Karpas-422 (cell line): ENCODE measurements around the gene GABRA5. TPM values are rescaled to one million over a fixed set of nuclear protein-coding genes. Genes with fewer than 3 reads are reported as not detected.
"Not testable (repeated sequence)": the region's sequence is repeated elsewhere in the genome, so short reads cannot be mapped to it uniquely, and the experiment has no call there.

Source experiments
- DNase-seq: peaks from one replicate; pipeline ENCODE4 v3.0.0-alpha.2; 2015
- H2AFZ ChIP-seq: fragments of 200-600 bp; sonication (generic); 2 replicates; pipeline ENCODE4 v1.6.1; 2014; ENCODE audit warnings: antibody characterized with exemption, low read length, mixed read lengths
- H3K27ac ChIP-seq: fragments of 200-600 bp; sonication (generic); 2 replicates; pipeline ENCODE4 v1.5.1; 2014; ENCODE audit warnings: mild to moderate bottlenecking, low read length, moderate library complexity
- H3K27me3 ChIP-seq: fragments of 200-600 bp; sonication (generic); 2 replicates; pipeline ENCODE4 v1.6.1; 2014; ENCODE audit warnings: low read length, mixed read lengths
- H3K36me3 ChIP-seq: fragments of 200-600 bp; sonication (generic); 2 replicates; pipeline ENCODE4 v1.6.1; 2014; ENCODE audit warnings: low read length, mixed read lengths; ENCODE audit not compliant: insufficient read depth
- H3K4me1 ChIP-seq: fragments of 200-600 bp; sonication (generic); 2 replicates; pipeline ENCODE4 v1.6.1; 2014; ENCODE audit warnings: mild to moderate bottlenecking, low read length, mixed read lengths
- H3K4me2 ChIP-seq: fragments of 200-600 bp; sonication (generic); 2 replicates; pipeline ENCODE4 v1.6.1; 2014; ENCODE audit warnings: low read length, low read depth, mild to moderate bottlenecking; ENCODE audit not compliant: poor library complexity, severe bottlenecking
- H3K4me3 ChIP-seq: fragments of 200-600 bp; sonication (generic); 2 replicates; pipeline ENCODE4 v1.5.1; 2014; ENCODE audit warnings: mild to moderate bottlenecking, antibody characterized with exemption, low read length, mixed read lengths
- H3K79me2 ChIP-seq: fragments of 200-600 bp; sonication (generic); 2 replicates; pipeline ENCODE4 v1.6.1; 2014; ENCODE audit warnings: mild to moderate bottlenecking, low read length, mixed read lengths
- H3K9ac ChIP-seq: fragments of 200-600 bp; sonication (generic); 2 replicates; pipeline ENCODE4 v1.6.0; 2014; ENCODE audit warnings: low read length
- H3K9me2 ChIP-seq: fragments of 200-600 bp; sonication (generic), shearing (Covaris generic); replicated peaks from 2 replicates; pipeline ENCODE4 v1.6.0; 2014; ENCODE audit warnings: mild to moderate bottlenecking, low read length, moderate library complexity; ENCODE audit not compliant: insufficient read depth
- H3K9me3 ChIP-seq: fragments of 300-700, 200-600 bp; sonication (generic); 2 replicates; pipeline ENCODE4 v1.6.1; 2014; ENCODE audit warnings: low read length, mixed read lengths
- H4K20me1 ChIP-seq: fragments of 200-600 bp; sonication (generic); 2 replicates; pipeline ENCODE4 v1.6.1; 2014; ENCODE audit warnings: mild to moderate bottlenecking, antibody characterized with exemption, low read length, low read depth; ENCODE audit not compliant: insufficient read depth
- total RNA-seq: library from RNA; depleted of rRNA; stranded (reverse); fragments of >200 nt; shearing (Covaris generic); gene quantifications from 2 replicates; pipeline ENCODE4 v1.2.3, GENCODE V29; 2014; ENCODE audit warnings: low replicate concordance; rRNA removed

The GABRA5 gene
- total RNA-seq, result not detected in 2 replicates

GRCh38 chr15:26866298-26867199, at the start of gene GABRA5:
Gene GABRA5 (plus strand): TSS chr15:26867062. CDS start chr15:26869249, 2,187 bp downstream.
- H2AFZ ChIP-seq, result no peak within 1 kb of the TSS
- no peaks in the 10 kb centered on the region for H3K36me3 ChIP-seq
- H3K9me2 ChIP-seq, result no peaks in the 10 kb centered on the region
- no peak within 1 kb of the TSS for H3K4me2 ChIP-seq
- no peaks in the 10 kb centered on the region for H4K20me1 ChIP-seq
- H3K9ac ChIP-seq, result no peak within 1 kb of the TSS
- no peak within 1 kb of the TSS for H3K27ac ChIP-seq
- no peak for DNase-seq
- H3K9me3 ChIP-seq, result no peaks in the 10 kb centered on the region; the same call in none of the 2 replicates
- no peaks in the 10 kb centered on the region for H3K4me1 ChIP-seq
- no peak within 1 kb of the TSS for H3K4me3 ChIP-seq
- H3K79me2 ChIP-seq, result no peaks in the 10 kb centered on the region
- H3K27me3 ChIP-seq, result no peaks in the 10 kb centered on the region

GRCh38 chr15:26831191-26831590, 35.7 kb upstream of the GABRA5 start:
- not testable (repeated sequence) for H3K9me2 ChIP-seq, H3K4me2 ChIP-seq, H3K36me3 ChIP-seq, H3K27ac ChIP-seq, H3K4me1 ChIP-seq, DNase-seq, H4K20me1 ChIP-seq, H3K27me3 ChIP-seq, H3K79me2 ChIP-seq, H3K4me3 ChIP-seq, H3K9ac ChIP-seq, H2AFZ ChIP-seq
- H3K9me3 ChIP-seq, result peaks cover 33% of the 10 kb centered on the region

DNA sequence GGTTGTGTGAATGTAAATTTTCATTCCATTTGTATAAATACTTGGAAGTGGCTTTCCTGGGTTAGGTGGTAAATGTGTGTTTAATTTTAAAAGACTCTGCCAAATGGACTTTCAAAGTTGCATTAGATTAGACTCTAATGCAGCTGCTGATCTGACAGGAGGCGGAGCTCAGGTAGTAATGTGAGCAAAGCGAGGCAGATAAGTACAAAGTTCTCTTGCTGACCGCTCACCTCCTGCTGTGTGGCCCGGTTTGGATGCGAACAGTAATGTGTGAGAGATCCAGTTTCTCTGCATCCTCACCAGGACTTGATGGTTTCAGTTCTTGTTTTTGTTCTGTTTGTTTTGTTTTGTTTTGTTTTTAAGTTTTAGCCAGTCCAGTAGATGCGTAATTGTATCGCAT, 34.9 kb upstream of the GABRA5 start:
- no peaks in the 10 kb centered on the region for H4K20me1 ChIP-seq
- H3K27me3 ChIP-seq, result no peaks in the 10 kb centered on the region
- no peak overlapping the region for H3K4me3 ChIP-seq
- DNase-seq, result no peak
- H3K4me1 ChIP-seq, result no peaks in the 10 kb centered on the region
- H2AFZ ChIP-seq, result no peak overlapping the region
- no peaks in the 10 kb centered on the region for H3K79me2 ChIP-seq
- no peaks in the 10 kb centered on the region for H3K36me3 ChIP-seq
- H3K4me2 ChIP-seq, result no peak overlapping the region
- no peak overlapping the region for H3K27ac ChIP-seq
- H3K9ac ChIP-seq, result no peak overlapping the region
- peaks cover 38% of the 10 kb centered on the region for H3K9me3 ChIP-seq
- H3K9me2 ChIP-seq, result no peaks in the 10 kb centered on the region

GRCh38 chr15:26838742-26839460, 28.0 kb upstream of the GABRA5 start:
- H3K79me2 ChIP-seq, result no peaks in the 10 kb centered on the region
- no peaks in the 10 kb centered on the region for H4K20me1 ChIP-seq
- H3K9me2 ChIP-seq, result no peaks in the 10 kb centered on the region
- no peak overlapping the region for H3K4me2 ChIP-seq
- no peak overlapping the region for H3K9ac ChIP-seq
- H2AFZ ChIP-seq, result no peak overlapping the region
- peak; percentile 41 for DNase-seq
- no peaks in the 10 kb centered on the region for H3K36me3 ChIP-seq
- no peaks in the 10 kb centered on the region for H3K27me3 ChIP-seq
- no peak overlapping the region for H3K4me3 ChIP-seq
- H3K9me3 ChIP-seq, result peaks cover 40% of the 10 kb centered on the region
- no peak overlapping the region for H3K27ac ChIP-seq
- H3K4me1 ChIP-seq, result no peaks in the 10 kb centered on the region

DNA sequence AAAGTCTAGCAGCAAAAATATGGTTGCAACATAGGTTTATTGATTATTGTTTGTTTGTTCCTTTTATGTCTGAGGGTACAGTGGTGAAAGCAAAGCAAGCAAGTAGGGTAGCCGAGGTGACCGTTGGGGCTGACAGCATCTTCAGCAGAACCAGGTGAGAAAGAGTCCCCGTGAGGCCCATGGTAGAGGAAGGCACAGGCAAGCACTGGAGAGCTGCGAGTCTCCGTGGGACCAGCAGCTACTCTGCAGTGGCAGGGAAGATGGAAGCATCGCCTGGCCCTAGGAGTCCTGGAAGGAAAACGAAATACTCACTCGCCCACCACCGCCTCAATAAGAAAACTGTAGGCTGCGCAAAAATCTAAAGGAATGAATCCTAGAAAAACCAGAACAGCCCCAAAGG, 25.3 kb upstream of the GABRA5 start:
- Histone ChIP-seq H3K9me3 (peaks cover 35% of the 10 kb centered on the region), H3K9me2 (no peaks in the 10 kb centered on the region), H3K27ac (no peak overlapping the region), H3K27me3 (no peaks in the 10 kb centered on the region), H3K79me2 (no peaks in the 10 kb centered on the region), H3K4me1 (no peaks in the 10 kb centered on the region), H3K4me3 (no peak overlapping the region), H3K4me2 (no peak overlapping the region), H2AFZ (no peak overlapping the region), H3K36me3 (no peaks in the 10 kb centered on the region), H4K20me1 (no peaks in the 10 kb centered on the region), H3K9ac (no peak overlapping the region)
- no peak for DNase-seq

- Histone ChIP-seq H3K79me2 (no peaks in the 10 kb centered on the region), H3K9me3 (peaks cover 31% of the 10 kb centered on the region), H3K4me3 (no peak overlapping the region), H3K9ac (no peak overlapping the region), H3K36me3 (no peaks in the 10 kb centered on the region), H2AFZ (no peak overlapping the region), H3K27me3 (no peaks in the 10 kb centered on the region), H3K4me2 (no peak overlapping the region), H3K9me2 (no peaks in the 10 kb centered on the region), H3K27ac (no peak overlapping the region), H4K20me1 (no peaks in the 10 kb centered on the region), H3K4me1 (no peaks in the 10 kb centered on the region)
- no peak for DNase-seq
These were observed 24.9 kb upstream of the GABRA5 start for GRCh38 chr15:26841941-26842340.

DNA sequence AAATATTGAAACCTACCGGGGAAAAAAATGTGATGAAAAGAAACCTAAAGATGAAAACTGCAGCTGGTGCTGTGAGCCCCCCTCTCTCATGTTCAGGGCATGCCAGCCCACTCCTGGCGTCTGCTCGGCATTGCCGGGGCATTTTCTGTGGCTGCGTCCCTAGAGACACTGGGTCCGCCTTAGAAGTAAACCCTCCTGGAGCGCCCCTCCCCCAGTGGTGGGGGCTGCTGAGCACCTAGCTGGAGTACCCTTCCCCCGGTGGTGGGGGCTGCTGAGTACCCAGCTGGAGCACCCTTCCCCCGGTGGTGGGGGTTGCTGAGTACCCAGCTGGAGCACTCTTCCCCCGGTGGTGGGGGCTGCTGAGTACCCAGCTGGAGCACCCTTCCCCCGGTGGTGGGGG, 24.5 kb upstream of the GABRA5 start:
- H3K9ac ChIP-seq, result no peak overlapping the region
- DNase-seq, result no peak
- H3K9me3 ChIP-seq, result peaks cover 27% of the 10 kb centered on the region
- no peaks in the 10 kb centered on the region for H3K27me3 ChIP-seq
- H3K4me1 ChIP-seq, result no peaks in the 10 kb centered on the region
- no peaks in the 10 kb centered on the region for H3K36me3 ChIP-seq
- no peak overlapping the region for H2AFZ ChIP-seq
- H3K9me2 ChIP-seq, result no peaks in the 10 kb centered on the region
- H3K27ac ChIP-seq, result no peak overlapping the region
- H3K4me3 ChIP-seq, result no peak overlapping the region
- no peak overlapping the region for H3K4me2 ChIP-seq
- no peaks in the 10 kb centered on the region for H3K79me2 ChIP-seq
- H4K20me1 ChIP-seq, result no peaks in the 10 kb centered on the region

GRCh38 chr15:26844901-26845300, 22.0 kb upstream of the GABRA5 start:
- H2AFZ ChIP-seq, result no peak overlapping the region
- H3K9me3 ChIP-seq, result peaks cover 25% of the 10 kb centered on the region
- no peaks in the 10 kb centered on the region for H3K27me3 ChIP-seq
- H3K4me1 ChIP-seq, result no peaks in the 10 kb centered on the region
- H4K20me1 ChIP-seq, result no peaks in the 10 kb centered on the region
- H3K4me3 ChIP-seq, result no peak overlapping the region
- H3K27ac ChIP-seq, result no peak overlapping the region
- no peak overlapping the region for H3K9ac ChIP-seq
- H3K9me2 ChIP-seq, result no peaks in the 10 kb centered on the region
- no peak overlapping the region for H3K4me2 ChIP-seq
- no peak for DNase-seq
- H3K79me2 ChIP-seq, result no peaks in the 10 kb centered on the region
- no peaks in the 10 kb centered on the region for H3K36me3 ChIP-seq
